Measurements from ENCODE around the gene PHYHIPL.
"Not testable (repeated sequence)": the region's sequence is repeated elsewhere in the genome, so short reads cannot be mapped to it uniquely, and the experiment has no call there.

Gene PHYHIPL

DNA sequence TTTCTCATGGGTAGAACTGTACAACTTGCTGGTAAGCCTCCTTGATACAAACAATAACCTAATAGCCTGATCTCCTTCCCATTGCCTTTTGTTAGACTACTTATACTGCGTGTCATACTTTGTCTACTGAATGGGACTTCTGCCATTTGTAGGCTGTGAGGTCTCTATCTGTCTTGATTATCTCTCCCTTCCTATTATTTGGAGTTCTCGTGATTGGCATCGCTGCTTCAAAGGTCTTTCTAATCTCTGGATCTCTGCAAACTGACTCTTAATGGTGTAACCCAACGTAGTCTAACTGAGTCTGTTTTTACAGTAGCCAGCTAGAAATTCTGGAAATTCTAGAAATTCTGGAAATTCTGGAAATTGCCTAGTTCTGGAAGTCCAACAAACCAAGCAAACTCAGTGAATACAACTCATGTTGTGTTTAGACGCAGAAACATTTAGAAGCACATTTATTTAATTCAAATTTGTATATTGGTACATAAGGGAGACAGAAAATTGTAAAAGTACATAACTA lies 29.8 kb downstream of the PHYHIPL start:
- no peak for DNase-seq (ENCODE audit: low spot score)

DNA sequence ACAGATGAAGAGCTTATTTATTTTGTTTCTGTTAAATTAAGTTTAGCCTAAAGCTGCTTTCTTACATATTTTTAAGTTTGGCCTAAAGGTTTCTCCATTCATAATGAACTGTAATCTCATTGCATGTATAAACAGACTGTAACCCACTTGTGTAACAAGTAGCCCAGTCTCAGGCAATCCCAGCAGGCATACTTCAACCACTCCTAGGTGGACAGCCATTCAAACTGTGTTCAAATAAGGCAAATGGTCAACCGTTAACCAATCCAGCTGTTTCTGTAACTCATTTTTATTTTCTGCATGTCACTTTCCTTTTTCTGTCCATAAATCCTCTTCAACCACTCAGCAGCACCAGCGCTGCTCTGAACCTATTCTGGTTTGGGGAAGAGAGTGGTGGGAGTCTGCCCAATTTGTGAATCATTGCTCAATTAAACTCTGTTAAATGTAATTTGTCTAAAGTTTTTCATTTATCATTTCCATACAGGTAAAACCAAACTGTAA lies 35.9 kb downstream of the PHYHIPL start:
- no peak for DNase-seq (ENCODE audit: low spot score)

DNA sequence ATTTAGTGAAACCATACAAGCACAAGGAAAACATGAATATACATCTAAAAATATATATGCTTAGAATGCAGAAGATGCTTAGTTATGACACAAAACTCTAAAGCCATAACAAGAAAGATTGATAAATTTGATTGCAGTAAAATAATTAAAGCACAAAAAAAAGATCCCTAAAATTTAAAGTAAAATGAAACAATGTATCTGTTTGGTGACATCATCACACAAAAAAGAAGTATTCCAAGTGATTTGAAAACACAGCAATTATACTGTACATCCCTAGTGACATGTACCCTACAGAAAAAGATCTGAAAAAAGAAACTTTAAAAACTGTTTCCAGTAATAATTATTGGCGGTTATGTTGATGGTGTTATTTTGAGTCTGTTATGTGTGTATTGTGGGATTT lies 37.7 kb downstream of the PHYHIPL start:
- no peak for DNase-seq (ENCODE audit: low spot score)

DNA sequence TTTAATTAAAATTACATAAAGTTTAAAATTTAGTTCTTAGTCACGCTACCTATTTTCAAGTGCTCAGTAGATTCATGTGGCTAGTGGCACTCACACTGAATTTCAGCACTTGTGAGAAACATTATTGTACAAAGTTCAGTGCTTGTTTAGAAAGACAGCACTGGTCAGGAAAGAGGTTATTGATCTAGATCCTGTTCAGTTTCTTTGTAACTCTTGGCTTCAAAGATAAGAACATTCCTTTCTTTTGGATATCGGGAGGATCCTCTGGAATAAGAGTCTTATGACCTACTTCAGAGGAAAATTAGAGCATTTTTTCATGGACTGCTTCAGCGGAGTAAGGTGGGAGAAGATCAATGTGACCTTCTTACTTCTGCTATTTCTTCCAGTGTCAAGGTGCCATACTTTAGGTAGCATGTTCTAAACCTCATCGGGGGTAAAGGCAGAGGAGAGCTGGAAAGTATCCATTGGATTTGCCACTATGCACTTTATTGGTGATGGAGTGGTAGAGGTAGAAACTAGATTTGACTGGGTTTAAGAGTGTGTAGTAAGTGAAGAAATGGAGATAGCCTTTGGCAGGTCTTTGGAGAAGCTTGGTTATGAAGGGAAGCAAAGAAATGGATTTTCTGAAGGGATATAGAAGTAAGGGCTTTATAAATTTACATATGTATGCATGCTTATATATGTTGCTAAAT lies 39.9 kb downstream of the PHYHIPL start:
- DNase-seq (ENCODE audit: low spot score) = no peak

DNA sequence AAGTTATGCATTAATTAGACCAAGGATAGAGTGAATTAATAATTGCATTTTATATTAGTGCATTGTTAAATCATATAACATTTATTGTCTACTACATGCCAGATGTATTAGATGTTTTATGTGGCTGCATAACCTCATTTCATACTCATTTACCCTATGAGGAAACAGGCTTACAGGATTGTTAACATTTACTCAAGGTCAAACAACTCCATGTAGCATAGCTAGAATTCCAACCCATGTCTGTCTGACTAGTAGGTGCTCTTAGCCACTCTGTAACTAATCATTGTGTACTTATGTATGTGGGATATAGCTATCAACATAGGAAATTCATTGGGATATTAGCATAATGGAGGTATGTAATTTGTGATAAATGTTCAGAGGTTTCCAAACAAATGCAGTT lies 46.3 kb downstream of the PHYHIPL start:
- no peak for DNase-seq (ENCODE audit: low spot score)

DNA sequence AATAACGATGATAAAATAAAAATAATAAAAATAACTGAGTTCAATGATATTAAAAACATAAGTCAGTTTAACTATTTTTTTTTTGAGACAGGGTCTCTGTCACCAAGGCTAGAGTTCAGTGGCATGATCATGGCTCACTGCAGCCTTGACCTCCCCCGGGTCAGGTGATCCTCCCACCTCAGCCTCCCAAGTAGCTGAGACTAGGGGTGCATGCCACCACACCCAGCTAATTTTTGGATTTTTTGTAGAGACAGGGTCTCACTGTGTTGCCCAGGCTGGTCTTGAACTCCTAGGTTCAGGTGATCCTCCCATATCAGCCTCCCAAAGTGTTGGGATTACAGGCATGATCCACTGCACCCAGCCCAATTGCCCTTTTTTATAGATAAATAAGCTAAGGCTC lies 47.2 kb downstream of the PHYHIPL start:
- not testable (repeated sequence) for DNase-seq (ENCODE audit: low spot score)

DNA sequence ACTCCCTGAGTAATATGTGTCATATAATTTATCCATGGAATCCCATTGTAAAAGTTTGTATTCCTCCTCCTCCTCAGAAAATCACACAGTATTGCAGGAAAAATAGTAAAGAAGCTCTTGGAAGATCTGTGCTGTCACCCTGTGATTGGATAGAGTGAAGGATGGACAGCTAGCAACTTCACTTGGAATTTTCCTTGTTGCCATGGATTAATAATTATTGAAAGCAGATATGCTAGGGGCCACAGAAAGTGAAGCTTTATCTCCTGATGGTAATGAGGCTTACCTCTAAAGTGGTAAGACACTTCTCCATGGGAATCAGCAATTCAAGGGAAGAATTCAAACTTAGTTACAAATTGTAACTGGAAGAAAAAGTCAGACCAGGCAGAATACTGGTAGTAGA lies 48.8 kb downstream of the PHYHIPL start:
- DNase-seq (ENCODE audit: low spot score) = no peak

DNA sequence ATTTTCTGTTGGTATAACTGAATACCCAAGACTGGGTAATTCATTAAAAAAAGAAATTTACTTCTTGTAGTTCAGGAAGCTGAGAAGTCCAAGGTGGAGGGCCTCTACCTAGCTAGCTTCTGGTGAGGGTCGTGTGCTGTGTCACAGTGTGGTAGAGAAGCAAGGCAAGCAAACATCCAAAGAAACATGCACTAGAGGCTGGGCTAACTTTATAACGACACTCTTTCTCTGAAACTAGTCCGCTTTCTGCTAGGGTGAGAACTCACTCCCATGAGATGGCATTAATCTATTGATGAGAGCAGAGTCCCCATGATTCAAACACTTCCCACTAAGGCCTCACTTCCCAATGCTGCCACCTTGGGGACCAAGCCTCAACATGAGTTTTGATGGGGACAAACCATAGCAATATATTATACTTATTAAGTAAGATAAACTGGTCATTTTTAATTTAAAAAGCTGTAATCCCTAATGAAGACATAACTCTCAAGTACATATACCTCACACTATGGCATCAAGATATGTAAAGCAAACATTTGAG lies 50.8 kb downstream of the PHYHIPL start:
- DNase-seq (ENCODE audit: low spot score) = peak; percentile 68

DNA sequence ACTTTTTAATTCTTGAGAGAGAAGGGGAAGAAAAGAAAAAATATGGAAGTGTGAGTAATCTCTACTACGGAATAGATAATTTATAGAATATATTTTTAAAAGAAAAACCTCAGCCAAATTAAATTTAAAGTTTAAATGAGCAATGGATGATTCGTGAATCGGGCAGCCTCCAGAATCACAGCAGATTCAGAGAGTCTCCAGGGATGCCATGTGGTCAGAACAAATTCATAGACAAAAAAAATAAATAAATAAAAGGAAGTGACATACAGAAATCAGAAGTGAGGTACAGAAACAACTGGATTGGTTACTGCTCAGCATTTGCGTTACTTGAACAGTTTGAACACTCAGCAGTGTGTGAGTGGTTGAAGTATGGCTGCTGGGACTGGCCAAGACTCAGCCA lies 53.0 kb downstream of the PHYHIPL start:
- no peak for DNase-seq (ENCODE audit: low spot score)

DNA sequence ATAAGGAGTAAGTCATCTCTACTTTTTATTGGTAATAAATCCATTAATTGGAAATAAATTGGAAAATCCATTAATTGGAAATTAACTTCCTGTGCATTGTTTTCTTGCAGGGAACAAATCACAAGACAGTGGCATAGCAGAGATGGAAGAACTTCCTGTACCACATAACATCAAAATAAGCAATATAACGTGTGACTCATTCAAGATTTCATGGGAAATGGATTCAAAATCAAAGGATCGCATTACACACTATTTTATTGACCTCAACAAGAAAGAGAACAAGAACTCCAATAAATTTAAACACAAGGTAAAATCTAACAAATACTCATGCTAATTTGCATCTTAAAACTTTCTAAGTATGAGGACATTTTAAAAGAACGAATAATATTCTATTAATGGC lies 57.8 kb downstream of the PHYHIPL start:
- DNase-seq (ENCODE audit: low spot score) = no peak

DNA sequence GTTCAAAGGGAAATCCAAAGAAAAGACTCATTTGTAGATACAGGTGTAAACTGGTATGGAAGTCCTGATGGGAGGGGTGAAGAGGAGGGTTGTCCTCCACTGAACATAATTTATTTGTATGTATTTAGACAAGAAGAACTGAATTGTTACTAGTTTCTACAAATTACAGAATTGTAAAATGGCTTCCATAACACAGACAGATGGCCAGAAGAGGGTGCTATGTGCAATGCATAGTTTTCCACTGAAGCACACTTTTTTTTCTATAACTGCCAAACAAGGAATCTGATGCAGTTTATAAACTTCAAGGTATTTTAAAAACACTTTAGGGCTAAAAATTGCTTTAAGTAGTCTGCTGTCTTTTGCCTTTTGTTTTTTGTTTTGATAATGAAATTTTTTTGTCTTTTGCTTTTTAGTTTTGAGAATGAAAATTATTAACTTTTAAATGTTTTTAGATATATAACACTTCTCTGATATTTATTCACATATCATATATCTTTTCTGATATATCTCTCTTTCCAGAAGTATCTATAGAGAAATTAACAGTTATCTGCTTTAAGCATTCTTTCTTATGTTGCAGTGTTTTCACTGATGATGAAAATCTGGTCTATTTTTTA lies 58.5 kb downstream of the PHYHIPL start:
- DNase-seq (ENCODE audit: low spot score) = peak; percentile 69

DNA sequence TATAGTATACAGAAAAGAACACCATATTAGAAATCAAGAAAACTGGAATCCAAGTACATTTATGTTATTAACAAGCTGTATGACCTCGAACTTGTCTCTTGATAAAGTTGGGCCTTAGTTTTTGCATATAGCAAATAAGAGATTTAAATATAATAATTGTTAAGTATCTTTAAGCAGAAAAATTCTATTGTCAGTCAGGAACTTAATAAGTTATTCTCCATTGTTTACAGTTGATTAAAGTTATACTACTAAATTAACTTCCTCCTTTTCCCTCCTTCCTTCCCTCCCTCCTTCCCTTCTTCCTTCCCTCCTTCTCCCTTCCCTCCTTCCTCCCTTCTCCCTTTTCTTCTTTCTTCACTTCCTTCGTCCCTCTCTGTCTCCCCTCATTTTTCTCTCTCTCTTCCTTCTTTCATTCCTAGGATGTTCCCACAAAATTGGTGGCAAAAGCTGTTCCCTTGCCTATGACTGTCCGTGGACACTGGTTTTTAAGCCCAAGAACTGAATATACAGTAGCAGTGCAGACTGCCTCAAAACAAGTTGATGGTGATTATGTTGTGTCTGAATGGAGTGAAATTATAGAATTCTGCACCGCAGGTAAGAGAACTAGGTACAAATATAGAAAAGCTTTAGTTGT lies 59.7 kb downstream of the PHYHIPL start:
- DNase-seq (ENCODE audit: low spot score) = no peak

DNA sequence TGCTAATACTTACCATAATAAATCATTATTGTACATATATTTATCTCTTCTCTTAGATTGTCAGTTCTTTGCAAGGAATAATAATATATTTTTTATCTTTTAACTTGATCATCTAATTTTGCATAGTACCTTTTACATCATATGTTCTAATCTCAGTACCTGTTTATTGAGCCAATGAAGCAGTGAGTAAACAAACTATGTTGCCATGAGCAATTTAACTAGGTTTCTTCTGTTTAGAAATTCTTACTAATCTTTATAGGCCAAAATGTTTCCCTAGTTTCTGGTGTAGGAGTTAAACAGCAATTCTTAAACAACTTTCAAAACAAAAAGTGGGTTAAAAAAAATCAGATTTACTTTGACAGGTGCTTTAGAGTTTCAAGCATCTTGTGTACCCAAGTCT lies 61.3 kb downstream of the PHYHIPL start:
- DNase-seq (ENCODE audit: low spot score) = no peak

DNA sequence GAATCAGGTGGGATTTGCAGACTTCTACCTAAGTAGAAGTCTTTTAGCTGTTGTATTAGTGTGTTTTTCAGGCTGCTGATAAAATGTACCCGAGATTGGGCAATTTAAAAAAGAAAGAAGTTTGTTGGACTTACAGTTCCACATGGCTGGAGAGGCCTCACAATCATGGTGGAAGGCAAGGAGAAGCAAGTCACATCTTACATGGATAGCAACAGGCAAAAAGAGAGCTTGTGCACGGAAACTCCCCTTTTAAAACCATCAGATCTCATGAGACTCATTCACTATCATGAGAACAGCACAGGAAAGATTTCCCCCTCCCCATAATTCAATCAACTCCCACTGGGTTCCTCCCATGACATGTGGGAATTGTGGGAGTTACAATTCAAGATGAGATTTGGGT lies 62.7 kb downstream of the PHYHIPL start:
- not testable (repeated sequence) for DNase-seq (ENCODE audit: low spot score)

DNA sequence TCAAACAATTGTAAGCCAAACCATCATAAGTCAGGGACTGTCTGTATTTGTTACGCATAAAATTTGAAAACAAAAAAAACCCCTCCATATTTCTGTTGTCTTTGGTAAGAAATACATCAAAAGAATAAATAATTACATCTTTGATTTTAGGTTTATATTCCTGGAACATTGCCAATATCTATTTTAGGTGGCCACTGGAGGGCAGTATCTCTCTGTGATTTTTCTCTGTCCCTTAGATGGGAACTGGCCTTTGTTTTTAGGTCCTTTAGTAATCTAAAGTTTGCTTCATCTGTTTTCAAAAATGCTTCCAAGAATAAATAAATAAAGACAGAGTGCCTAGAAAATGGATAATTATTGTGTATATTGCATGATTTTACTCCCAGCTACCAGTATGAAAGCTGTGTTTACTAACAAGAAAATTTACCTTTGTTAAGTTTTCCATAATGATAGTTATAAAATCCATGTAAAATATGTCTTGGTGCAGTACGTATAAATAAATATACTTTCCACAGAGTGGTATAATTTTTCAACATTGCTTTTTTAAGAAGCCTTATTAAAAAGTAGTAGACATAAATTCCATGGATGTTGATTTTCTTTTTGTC lies 64.2 kb downstream of the PHYHIPL start:
- DNase-seq (ENCODE audit: low spot score) = peak; percentile 80

DNA sequence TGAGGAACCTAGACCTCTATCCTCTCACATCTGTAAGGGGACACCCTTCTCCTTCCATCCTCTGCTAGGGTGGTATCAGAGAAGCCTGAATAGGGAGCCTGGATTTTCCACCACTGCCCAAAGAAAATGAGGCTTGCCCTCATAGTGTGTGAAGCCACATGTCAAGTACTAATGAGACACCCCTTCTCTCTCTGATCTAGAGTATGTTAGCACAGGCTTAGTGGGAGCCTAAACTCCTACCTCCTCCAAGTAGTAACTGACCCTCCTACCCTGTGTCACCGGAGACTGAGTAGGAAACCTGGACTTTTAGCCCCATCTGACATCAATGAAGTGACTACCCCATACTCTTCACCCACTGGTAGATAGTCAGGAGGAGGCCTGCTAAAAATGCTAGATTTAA lies 65.6 kb downstream of the PHYHIPL start:
- DNase-seq (ENCODE audit: low spot score) = no peak

DNA sequence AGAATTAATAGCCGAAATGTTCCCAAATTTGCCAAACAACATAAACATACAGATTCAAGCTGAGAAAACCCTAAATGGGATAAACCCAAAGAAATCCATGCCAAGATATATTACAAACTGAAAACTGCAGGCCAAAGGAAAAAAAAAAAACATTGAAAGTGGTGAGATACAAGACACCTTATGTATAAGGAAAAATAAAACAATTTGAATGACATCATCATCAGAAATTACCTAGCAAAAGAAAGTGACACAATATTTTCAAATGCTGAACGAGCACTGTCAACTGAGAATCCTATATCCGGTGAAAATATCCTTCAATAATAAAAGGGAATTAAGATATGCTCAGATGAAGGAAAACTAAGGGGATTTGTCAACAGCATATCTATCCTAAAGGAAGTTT lies 66.5 kb downstream of the PHYHIPL start:
- no peak for DNase-seq (ENCODE audit: low spot score)

DNA sequence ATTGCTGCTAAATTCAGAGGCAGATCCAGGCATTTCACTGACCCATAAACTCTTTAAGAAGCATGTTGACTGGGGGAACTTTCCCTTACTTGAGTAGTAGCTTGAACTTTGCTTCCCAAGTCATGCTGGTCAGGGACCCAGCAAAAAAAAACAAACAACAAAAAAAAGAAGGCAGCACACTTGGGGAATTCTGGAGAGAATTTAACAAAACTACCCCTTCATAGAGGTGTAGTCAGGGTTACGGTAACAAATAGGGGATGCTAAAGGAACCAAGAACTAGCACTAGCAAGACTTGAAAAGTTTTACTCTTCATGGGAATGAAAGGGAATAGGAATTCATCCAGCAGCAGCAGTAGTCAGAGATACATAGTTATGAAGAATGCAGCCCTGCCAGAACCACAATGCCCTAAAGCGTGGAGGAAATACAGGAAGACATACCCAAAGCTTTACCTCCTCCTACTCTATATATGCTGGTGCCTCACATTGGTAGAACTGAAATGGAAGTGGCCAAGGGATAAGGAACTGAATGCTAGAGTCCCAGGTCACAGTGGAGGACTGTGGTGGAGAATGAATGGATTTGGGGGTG lies 67.3 kb downstream of the PHYHIPL start:
- DNase-seq (ENCODE audit: low spot score) = no peak

DNA sequence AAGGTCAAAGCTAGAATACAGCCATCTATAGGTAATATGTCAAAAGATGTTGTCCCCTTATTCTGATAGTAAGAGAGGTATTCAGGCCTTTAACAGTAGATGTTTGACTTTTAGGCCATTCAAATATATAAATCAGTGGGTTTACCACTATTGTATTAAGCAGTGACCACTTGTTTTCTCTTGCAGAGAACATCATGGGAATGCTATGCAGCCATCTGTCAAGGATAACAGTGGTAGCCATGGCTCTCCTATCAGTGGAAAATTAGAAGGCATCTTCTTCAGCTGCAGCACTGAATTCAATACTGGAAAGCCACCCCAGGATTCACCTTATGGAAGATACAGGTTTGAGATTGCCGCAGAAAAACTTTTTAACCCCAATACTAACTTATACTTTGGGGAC lies 68.4 kb downstream of the PHYHIPL start:
- no peak for DNase-seq (ENCODE audit: low spot score)

DNA sequence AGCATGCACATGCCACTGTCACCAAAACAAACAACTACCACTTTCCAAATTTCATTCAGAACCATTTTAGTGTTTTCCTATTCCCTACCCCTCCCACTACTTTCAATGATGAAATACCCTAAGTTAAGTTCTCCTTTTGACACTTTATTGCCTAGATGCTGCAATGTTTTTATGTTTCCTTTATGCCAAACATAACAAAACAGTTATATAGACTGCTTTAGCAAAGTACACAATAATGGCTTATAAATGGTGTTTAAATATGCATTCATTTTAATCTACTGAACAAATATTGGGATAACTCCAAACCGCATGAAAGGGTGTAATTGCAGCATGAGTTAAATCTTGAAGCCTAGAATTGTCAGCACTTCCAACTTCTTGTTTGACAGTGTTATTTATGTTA lies 69.2 kb downstream of the PHYHIPL start:
- no peak for DNase-seq (ENCODE audit: low spot score)

DNA sequence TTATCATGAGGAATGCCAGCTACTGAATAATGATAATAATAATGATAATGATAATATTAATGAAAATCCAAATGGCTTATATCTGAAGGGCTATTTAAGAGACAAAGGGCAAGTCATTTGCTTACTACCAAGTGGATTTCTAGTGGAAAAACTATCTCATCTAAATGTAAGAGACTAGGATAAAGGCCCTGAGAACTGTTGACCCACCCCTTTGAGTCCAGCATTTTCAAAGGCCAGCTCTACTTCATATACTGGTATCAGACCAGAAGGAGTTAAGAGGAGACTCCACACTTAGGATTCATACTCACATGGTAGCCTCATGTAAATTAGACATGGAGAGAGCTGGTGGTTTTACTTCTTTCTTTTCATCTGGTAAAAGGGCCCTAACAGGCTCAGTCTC lies 76.0 kb downstream of the PHYHIPL start:
- no peak for DNase-seq (ENCODE audit: low spot score)

DNA sequence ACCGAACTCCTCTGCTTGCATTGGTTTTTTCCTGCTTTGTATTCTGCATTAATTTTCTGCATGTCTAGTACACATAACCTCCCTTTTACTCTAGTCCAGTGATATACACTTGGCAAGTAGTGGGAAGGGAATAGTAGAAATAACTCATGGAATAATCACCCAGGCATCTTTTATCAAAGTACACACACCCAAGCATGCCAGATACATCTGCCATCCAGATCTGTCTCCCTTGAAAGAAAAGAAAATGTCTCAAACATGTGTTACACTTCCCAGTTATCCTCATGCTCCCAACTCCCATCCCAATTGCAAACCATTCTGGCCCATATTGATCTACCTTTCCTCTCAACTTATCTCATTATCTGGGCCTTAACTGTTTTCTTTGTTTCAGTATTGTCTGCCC lies 79.0 kb downstream of the PHYHIPL start:
- DNase-seq (ENCODE audit: low spot score) = no peak
